Measurements from ENCODE around the gene GNPNAT1.
"Not testable (repeated sequence)": the region's sequence is repeated elsewhere in the genome, so short reads cannot be mapped to it uniquely, and the experiment has no call there.

GNPNAT1 gene

DNA sequence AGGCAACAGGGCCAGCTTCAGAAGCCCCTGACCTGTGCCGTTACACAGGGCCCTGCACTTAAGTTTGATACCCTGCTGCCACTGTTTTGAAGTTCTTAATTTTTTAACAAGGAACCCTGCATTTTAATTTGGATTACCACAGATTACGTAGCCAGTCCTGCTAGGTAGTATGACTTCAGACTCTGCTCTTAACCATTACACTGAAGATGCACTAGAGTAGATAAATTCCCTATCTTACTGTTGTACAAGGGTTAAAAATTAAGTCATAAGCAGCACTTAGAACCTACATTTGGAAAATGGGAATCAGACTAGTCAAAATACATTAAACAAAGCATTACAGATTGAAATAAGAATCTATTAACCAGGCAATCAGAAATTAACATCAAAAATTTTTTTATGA, 2.3 kb downstream of the GNPNAT1 start:
- DNase-seq = no peak

DNA sequence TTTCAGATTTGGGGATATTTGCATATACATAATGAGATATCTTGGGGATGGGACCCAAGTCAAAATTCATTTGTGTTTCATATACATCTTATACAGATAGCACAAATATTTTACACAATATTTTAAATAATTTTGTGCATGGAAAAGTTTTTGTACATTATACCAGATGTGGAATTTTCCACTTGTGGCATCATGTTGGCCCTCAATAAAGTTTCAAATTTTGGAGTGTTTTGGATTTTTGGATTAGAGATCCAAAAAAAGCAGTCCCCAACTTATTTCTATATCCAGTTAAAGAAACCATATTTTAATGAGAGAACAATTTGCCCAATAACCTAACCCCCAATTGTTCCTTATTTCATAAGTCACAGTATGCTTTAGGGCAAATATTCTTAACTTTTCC, 4.5 kb downstream of the GNPNAT1 start:
- no peak for DNase-seq

DNA sequence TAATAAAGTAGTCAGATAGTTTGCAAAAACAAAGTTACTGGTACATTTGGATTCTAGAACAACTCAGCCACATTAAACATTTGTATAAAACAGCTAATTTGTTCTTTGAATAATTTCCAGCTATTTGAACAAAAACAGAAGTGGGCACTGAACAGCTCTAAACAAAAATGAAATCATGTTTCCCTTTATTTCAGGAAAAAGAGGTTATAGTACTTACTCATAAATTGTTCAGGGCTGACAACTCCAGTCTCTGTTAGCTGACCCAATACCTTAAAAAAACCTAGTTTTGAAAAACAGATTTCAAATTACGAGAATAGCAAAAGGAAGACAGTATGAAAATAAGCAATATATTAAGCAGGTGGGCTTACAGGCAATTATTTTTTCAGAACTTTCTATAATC, 8.2 kb downstream of the GNPNAT1 start:
- DNase-seq = no peak

DNA sequence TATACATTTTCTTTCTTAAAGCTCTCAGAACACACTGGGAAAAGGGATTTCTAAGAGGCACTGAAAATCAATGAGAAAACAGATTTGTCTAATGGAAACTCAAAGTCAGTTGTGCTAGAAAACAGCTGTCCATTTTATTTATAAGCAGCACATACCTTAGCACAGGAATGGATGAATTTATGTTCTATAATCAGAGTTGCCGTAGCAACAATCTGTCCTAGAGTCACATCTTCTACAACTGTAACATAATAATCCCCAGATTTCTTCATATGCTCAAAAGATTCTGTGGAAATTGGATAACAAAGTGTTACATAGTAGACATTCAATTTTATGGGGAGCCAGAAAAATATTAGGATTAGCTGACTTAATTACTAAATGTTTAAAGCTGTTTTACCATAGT, 9.8 kb downstream of the GNPNAT1 start:
- no peak for DNase-seq

DNA sequence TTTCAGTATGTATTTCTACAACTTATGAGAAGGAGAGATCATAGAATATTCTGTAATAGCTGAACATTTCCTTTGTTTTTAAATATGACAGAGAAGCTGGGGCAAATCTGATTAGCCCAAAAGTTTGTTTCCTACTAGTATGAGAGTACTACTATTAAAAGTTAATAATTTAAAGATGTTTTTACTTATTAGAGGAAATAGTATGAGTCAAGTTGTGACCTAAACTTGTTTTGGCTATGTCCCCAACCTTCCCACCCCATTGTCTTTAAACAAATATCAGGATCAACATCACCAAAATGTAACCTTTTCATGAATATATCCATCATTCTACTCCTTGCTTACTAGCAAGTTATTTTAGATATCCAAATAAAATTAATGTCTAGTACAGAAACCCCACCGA, 10.5 kb downstream of the GNPNAT1 start:
- no peak for DNase-seq

DNA sequence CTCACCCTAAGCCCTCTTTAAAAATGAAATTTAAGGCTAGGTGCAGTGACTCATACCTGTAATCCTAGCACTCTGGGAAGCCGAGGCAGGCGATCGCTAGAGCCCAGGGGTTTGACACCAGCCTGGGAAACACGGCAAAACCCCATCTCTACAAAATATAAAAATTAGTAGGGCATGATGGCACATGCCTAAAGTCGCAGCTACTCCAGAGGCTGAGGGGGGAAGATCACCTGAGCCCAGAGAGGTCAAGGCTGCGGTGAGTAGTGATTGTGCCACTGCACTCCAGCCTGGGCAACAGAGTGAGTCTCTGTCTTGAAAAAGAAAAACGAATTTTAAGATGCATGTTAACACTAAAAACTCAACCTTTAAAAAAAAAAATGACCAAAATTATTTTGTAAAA, 12.7 kb downstream of the GNPNAT1 start:
- DNase-seq = no peak

DNA sequence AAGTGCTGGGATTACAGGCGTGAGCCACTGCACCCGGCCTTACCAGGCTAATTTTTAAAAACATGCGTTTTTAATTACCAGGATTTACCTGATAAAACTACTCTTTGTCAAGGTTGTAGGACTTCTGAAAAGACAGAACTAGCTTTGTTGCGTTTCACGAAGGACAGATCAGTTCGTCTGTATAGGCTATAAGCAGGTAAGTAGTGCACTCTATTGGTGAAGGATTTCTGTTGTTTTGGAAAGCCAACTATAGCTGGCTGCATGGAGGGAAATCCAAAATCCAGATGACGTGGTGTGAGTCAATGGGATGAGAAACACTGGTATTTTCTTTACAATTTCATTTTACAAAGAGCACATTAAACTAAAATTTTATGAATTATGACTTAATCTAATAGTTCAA, 14.6 kb downstream of the GNPNAT1 start:
- DNase-seq = no peak

DNA sequence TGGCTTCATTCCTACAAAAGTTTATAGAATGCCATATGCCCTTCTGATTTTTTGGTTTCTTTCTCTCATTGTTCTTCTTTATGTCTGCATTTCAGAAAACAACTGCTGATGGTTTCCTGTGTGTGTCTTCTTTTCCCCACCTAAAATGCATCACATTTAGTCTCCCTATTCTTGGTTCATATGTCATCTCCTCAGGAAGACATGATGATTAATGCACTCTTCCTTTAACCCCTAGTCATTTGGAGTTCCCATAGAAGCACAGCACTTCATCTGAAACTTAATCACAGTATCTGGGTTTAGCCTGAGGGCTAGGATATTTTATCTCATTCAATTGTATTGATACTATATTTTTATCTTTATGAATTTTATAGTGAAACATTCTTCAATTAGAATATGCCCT, 21.5 kb downstream of the GNPNAT1 start:
- DNase-seq = no peak

DNA sequence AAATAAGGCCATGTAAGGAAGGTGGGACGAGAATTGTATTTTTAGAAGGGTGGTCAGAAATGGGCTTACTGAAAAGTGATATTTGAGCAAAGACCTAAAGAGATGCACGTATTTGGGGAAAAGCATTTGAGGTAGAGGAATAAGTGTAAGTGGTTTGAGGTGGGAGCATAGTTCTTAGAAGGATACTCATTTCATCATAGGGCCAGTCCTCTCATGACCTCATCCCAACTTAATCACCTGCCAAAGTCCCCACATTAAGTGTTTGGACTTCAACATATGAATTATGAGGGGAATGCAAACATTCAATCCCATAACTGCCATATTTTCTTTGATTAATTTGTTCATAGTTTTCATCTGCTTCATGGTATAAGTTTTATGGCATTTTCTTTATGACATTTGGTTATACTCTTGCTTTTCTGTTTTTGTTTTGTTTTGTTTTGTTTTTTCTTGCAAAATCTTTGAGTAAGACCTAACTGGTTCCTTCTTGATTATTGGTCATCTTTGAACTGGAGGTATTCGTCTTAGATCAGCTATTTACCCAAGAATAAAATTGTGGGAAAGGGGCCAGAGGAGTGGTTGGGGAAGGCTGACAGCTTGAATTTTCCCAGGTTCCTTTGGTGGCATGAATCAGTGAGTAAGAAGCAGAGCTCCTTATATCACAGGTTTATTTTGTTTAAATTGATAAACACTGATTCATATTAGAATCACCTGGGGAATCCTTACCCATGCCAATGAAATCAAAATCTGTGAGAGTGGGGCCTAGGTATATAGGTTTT, 24.2 kb downstream of the GNPNAT1 start:
- no peak for DNase-seq

DNA sequence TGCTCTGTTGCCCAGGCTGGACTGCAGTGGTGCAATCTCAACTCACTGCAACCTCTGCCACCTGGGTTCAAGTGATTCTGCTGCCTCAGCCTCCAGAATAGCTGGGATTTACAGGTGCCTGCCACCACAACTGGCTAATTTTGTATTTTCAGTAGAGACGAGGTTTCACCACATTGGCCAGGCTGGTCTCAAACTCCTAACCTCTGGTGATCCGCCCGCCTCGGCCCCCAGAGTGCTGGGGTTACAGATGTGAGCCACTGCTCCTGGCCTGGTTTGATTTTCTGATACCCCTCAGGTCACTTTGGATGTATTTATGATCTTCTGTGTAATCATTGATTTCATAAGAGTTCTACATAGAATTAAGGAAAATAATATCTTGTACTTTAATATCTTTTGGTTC, 28.5 kb downstream of the GNPNAT1 start:
- not testable (repeated sequence) for DNase-seq

DNA sequence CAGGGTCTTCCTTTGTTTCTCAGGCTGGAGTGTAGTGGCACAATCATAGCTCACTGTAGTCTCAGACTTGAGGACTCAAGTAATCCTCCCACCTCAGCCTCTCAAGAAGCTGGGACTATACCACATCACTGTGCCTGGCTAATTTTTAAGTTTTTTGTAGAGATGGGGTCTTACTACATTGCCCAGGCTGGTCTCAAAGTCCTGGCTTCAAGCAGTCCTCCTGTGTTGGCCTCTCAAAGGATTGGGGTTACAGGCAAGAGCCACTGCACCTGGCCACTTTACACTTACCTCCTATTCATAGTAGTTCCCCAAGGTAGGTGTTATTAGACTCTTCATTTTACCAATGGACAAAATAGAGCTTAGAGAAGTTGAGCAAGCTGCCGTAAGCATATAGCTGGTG, 32.3 kb downstream of the GNPNAT1 start:
- DNase-seq = no peak

DNA sequence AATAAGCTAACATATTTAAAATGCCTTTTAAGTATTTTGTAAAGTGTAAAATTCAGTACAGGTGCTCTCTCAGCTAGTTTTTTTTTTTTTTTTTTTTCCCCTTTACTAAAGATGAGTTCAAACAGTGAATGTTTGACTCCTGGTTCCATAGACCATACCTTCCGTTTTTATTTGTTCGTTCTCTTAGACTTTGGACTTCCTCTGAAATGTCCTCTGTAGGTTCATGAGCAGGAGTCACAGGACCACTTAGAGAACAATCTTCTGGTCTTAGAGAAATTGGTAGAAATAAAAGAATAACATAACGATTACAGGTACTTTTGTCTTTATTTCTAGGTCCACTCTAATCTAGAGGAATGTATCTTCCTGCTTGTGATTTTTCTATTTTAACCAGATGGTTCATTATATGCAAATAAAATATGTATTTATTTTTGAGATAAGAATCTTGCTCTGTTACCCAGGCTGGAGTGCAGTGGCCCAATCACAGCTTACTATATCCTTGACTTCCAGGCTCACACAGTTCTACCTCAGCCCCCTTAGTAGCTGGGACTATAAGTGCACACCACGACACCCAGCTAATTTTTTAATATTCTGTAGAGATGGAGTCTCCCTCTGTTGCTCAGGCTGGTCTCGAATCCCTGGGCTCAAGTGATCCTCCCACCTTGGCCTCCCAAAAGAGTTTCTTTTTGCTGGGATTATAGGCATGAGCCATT, 35.6 kb downstream of the GNPNAT1 start:
- no peak for DNase-seq

DNA sequence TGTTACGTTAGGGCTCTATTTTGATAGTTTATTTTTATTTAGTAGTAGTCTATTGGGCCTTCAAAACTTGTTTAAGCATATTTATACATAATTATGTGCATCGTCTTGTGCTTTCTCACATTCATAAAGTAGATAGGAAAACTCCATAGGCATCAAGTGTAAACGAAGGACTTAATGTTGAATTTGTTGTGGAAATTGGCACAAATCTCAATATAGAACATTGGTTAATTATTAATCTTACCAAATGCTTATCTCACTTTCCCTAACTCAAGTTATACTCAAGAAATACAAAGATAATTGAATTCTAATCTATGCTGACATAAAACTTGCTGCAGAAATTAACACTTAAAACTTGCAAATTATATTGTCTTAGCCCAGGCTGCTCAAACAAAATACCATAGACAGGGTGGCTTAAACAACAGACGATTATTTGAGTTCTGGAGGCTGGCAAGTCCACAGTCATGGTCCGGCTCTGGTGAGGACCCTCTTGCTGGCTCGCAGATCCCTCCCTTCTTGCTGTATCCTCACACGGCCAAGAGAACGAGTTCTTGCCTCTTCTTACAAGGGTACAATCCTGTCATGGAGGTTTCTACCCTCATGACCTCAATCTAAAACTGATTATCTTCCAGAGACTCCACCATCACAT, 42.6 kb downstream of the GNPNAT1 start:
- DNase-seq = no peak

DNA sequence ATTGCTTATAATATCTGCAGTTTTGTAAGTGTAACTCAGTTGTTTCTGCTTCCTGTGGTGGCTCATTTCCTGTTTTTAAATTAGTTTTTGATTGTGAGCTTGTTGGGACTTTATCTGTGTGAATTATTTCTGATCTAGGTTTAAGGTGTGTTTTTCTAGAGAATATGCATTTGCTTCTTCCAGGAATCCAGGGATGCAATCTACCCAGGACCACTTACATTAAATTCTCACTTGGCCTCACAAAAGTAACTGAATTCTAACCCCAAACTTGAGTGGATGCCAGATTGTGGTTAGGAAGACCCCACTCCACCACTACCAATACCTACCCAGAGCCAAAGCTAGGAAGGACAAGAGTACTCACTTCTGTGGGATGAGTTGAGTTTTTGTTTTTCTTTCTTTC, 49.5 kb downstream of the GNPNAT1 start:
- no peak for DNase-seq

DNA sequence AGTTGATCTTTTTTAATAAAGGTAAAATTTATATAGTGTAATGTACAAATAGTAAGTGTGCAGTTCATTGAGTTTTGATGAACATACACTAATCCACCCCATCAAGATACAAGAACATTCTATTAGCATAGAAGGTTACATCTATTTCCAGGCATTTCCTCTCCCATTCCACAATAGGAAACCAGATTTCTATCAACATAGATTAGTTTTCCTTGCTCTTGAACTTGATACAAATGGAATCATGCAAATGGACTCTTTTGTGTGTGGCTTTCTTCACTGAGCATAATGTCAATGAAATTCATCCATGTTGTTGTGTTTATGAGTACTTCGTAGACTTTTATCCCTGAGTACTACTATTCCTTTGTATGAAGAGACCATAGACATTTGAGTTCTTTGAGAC, 50.7 kb downstream of the GNPNAT1 start:
- no peak for DNase-seq

DNA sequence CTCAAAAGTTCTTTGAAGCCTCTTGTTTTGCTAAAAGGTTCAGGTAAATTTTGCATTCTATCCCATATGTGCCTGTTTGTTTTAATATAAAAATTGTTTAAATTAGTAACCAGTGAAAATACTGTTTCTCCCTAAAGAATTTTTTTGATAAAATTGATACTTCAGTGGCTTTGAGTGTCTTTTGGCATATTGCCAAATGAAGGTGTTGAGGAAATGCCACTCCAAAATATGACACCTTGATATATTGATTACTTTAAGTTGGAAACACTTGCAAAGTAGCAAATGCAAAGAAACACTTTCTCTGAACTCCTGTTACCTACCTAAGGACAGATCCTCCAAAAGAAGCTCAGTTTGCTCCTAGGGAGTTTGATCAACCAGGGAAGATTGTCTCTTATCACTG, 53.0 kb downstream of the GNPNAT1 start:
- no peak for DNase-seq

DNA sequence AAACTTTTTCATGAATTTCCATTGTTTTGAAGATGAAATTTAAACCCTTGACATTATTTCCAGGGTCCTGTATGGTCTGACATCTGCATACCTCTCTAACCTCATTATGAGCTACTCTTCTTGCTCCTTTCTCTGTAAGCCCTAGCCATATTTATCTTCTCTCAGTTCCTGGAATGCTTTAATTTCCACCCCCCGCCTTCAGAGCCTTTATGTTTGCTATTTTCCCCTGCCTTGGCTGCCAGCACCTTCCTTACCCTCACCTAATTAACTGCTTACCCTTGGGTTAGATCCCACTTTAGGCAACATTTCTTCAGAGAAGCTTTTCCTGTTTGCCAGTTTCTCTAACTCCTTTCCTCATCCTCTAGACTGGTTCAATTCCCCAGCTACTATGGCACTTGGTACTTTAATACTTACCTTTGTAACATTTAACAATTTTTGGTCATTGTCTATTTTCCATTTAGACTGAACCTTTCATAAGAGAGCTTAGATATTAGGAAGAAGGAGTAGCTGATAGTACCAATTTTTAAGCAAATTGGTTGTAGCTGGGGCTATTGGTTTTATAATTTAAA, 55.4 kb downstream of the GNPNAT1 start:
- no peak for DNase-seq

DNA sequence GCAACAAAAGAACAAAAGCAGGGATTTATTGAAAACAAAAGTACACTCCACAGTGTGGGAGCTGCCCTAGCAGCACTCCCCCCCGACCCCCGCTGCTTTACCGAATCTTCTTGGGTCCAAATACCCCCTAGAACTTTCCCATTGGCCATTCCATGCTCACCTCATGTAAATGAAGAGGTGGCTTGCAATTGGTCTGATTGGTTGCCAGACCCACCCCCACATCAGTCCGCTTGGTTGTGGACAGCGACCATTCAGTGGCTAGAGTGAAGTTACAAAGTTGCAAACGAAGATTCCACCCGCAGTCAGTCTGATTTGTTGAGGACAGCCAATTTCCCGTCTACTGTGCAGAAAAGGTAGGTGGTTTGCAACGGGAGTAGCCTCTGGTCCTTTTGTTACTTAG, 57.6 kb downstream of the GNPNAT1 start:
- DNase-seq = no peak

DNA sequence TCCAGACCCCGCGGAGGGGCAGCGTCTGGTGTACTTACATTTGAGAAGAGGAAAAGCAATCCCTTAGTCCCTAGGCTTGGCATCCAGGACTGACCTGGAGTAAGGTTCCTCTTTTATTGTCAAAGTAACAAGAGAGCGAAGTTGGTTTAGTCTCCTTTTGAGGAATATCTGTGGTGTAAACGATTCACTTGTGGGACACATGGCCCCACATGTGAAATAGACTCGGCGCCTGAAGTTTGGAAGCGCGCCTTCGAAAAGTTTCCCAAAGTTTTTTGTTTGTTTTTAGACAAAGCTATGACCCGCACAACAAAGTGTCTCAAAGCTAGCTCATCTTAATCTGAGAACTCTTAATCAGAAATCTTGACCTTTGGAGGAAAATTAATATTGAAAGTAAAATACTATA, 60.7 kb downstream of the GNPNAT1 start:
- DNase-seq = no peak

DNA sequence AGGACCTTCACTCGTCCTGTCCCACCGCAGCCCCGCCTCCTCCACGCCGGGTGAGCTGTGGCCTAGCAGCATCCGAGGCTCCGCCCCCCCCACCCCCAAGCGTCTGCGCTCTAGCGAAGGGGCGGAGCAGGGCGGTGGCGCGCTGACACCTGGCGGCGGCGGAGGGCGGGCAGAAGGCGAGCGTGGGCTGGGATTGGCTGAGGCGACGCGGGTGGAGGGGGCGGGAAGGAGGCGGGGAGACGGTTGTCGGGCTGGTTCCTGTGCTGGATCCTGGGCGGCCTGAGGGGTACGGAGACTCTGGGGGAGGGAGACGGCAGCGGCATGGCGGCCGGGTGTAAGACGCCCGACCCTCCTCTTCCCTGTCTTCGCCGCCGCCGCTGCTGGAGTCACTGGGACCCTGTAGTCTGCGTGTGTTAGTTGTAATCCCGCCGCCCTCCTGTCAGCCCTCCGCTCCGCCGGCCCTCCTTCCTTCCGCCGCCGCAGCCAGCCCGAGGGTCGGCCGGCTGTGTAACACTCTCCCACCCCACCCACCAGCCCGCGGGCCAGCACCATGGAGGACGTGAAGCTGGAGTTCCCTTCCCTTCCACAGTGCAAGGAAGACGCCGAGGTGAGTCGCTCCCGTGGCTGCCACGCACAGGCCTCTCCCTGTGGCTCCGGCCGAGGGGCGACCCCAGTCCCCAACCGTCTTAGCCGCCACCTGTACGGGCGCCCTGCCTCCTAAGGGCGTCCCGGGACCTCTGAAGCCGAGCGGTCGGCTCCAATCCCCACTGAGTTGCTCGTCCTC, 61.3 kb downstream of the GNPNAT1 start, which contains the start of gene STYX:
STYX (plus strand) TSS at position 242 of the 784 bp plus-strand sequence; CDS start at position 551, 309 bp downstream.
- DNase-seq = peak; percentile 99

DNA sequence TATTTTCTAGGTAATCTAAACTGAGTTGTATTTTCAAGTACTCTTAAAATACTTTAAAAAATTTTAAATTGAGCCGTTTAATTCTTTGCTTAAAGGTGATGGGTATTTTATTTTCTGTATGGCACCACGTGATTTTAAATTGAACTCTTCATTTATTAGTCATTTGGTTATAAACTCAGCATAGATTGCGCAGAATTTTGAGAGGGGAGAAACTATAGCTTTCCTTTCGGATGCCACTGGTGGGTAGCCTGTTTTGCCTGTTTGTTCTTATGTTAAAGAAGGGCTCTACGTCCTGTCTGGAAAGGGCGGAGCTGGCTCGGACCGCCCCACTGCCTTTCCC, 61.9 kb downstream of the GNPNAT1 start:
- no peak for DNase-seq

DNA sequence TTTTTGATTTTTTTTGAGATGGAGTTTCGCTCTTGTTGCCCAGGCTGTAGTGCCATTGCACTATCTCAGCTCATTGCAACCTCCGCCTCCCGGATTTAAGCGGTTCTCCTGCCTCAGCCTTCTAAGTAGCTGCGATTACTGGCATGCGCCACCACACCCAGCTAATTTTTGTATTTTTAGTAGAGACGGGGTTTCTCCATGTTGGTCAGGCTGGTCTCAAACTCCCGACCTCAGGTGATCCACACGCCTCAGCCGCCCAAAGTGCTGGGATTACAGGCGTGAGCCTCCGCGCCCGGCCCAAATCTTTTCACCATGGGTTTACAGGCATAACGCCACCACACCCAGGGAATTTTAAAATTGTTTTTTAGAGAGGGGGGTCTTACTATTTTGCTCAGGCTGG, 62.4 kb downstream of the GNPNAT1 start:
- not testable (repeated sequence) for DNase-seq

DNA sequence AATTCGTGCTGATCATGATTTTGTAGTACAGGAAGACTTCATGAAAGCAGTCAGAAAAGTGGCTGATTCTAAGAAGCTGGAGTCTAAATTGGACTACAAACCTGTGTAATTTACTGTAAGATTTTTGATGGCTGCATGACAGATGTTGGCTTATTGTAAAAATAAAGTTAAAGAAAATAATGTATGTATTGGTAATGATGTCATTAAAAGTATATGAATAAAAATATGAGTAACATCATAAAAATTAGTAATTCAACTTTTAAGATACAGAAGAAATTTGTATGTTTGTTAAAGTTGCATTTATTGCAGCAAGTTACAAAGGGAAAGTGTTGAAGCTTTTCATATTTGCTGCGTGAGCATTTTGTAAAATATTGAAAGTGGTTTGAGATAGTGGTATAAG, 63.9 kb downstream of the GNPNAT1 start:
- not testable (repeated sequence) for DNase-seq

All from left hindlimb (tissue), 1 donor.